Measurements from ENCODE around the gene PXMP2.
A peak's percentile ranks its signal among the peaks of the same experiment; 100 is the strongest.

PXMP2 gene

GRCh38 chr12:132700212-132700822, 12.9 kb downstream of the PXMP2 start:
- H3K4me3 ChIP-seq (ENCODE audit: low read depth, low read length): no peak overlapping the region
- no peaks in the 10 kb centered on the region for H3K4me1 ChIP-seq (ENCODE audit: control insufficient read depth, insufficient read depth, low read length)
- peaks cover 58% of the 10 kb centered on the region for H3K36me3 ChIP-seq (ENCODE audit: control insufficient read depth, insufficient read depth, low read length)
- H3K27ac ChIP-seq (ENCODE audit: low read depth, low read length): no peak overlapping the region
- H3K27me3 ChIP-seq (ENCODE audit: control insufficient read depth, insufficient read depth, low read length): no peaks in the 10 kb centered on the region
- H3K9ac ChIP-seq (ENCODE audit: low read depth, low read length): no peak overlapping the region
- no peaks in the 10 kb centered on the region for H3K9me3 ChIP-seq (ENCODE audit: control insufficient read depth, insufficient read depth, low read length)

- H3K9ac ChIP-seq (ENCODE audit: low read depth, low read length): no peak overlapping the region
- H3K36me3 ChIP-seq (ENCODE audit: control insufficient read depth, insufficient read depth, low read length): peaks cover 40% of the 10 kb centered on the region
- H3K27ac ChIP-seq (ENCODE audit: low read depth, low read length): no peak overlapping the region
- H3K4me1 ChIP-seq (ENCODE audit: control insufficient read depth, insufficient read depth, low read length): no peaks in the 10 kb centered on the region
- H3K9me3 ChIP-seq (ENCODE audit: control insufficient read depth, insufficient read depth, low read length): no peaks in the 10 kb centered on the region
- no peak overlapping the region for H3K4me3 ChIP-seq (ENCODE audit: low read depth, low read length)
- H3K27me3 ChIP-seq (ENCODE audit: control insufficient read depth, insufficient read depth, low read length): no peaks in the 10 kb centered on the region
Measured at GRCh38 chr12:132702640-132703039, 15.3 kb downstream of the PXMP2 start.

GRCh38 chr12:132703641-132704040, 16.3 kb downstream of the PXMP2 start:
- peaks cover 32% of the 10 kb centered on the region; the same call in 1 of the 2 replicates for H3K36me3 ChIP-seq (ENCODE audit: control insufficient read depth, insufficient read depth, low read length)
- 0 out of 2 replicates have a peak overlapping the region, but pooled peaks have one; percentile 14 for H3K9ac ChIP-seq (ENCODE audit: low read depth, low read length)
- H3K9me3 ChIP-seq (ENCODE audit: control insufficient read depth, insufficient read depth, low read length): no peaks in the 10 kb centered on the region
- H3K27me3 ChIP-seq (ENCODE audit: control insufficient read depth, insufficient read depth, low read length): no peaks in the 10 kb centered on the region
- no peak overlapping the region for H3K27ac ChIP-seq (ENCODE audit: low read depth, low read length)
- no peak overlapping the region for H3K4me3 ChIP-seq (ENCODE audit: low read depth, low read length)
- no peaks in the 10 kb centered on the region for H3K4me1 ChIP-seq (ENCODE audit: control insufficient read depth, insufficient read depth, low read length)

- Histone ChIP-seq H3K4me1 (ENCODE audit: control insufficient read depth, insufficient read depth, low read length) (no peaks in the 10 kb centered on the region), H3K9ac (ENCODE audit: low read depth, low read length) (no peak overlapping the region), H3K9me3 (ENCODE audit: control insufficient read depth, insufficient read depth, low read length) (no peaks in the 10 kb centered on the region), H3K4me3 (ENCODE audit: low read depth, low read length) (no peak overlapping the region), H3K27me3 (ENCODE audit: control insufficient read depth, insufficient read depth, low read length) (no peaks in the 10 kb centered on the region), H3K27ac (ENCODE audit: low read depth, low read length) (no peak overlapping the region), H3K36me3 (ENCODE audit: control insufficient read depth, insufficient read depth, low read length) (peaks cover 12% of the 10 kb centered on the region; the same call in 1 of the 2 replicates)
Measured at GRCh38 chr12:132707241-132707640, 19.9 kb downstream of the PXMP2 start.

GRCh38 chr12:132708150-132708549, 20.8 kb downstream of the PXMP2 start:
- Histone ChIP-seq H3K9ac (ENCODE audit: low read depth, low read length) (no peak overlapping the region), H3K9me3 (ENCODE audit: control insufficient read depth, insufficient read depth, low read length) (no peaks in the 10 kb centered on the region), H3K4me1 (ENCODE audit: control insufficient read depth, insufficient read depth, low read length) (no peaks in the 10 kb centered on the region), H3K4me3 (ENCODE audit: low read depth, low read length) (no peak overlapping the region), H3K27me3 (ENCODE audit: control insufficient read depth, insufficient read depth, low read length) (no peaks in the 10 kb centered on the region), H3K36me3 (ENCODE audit: control insufficient read depth, insufficient read depth, low read length) (peaks cover 12% of the 10 kb centered on the region; the same call in 1 of the 2 replicates), H3K27ac (ENCODE audit: low read depth, low read length) (no peak overlapping the region)

- H3K27me3 ChIP-seq (ENCODE audit: control insufficient read depth, insufficient read depth, low read length): no peaks in the 10 kb centered on the region
- peak overlapping the region; percentile 88 for H3K27ac ChIP-seq (ENCODE audit: low read depth, low read length)
- H3K9me3 ChIP-seq (ENCODE audit: control insufficient read depth, insufficient read depth, low read length): no peaks in the 10 kb centered on the region
- H3K9ac ChIP-seq (ENCODE audit: low read depth, low read length): peak overlapping the region; percentile 76
- peaks cover 13% of the 10 kb centered on the region for H3K36me3 ChIP-seq (ENCODE audit: control insufficient read depth, insufficient read depth, low read length)
- peak overlapping the region; percentile 91 for H3K4me3 ChIP-seq (ENCODE audit: low read depth, low read length)
- no peaks in the 10 kb centered on the region for H3K4me1 ChIP-seq (ENCODE audit: control insufficient read depth, insufficient read depth, low read length)
Measured at GRCh38 chr12:132710043-132710404, 22.6 kb downstream of the PXMP2 start.

- Histone ChIP-seq H3K27me3 (ENCODE audit: control insufficient read depth, insufficient read depth, low read length) (no peaks in the 10 kb centered on the region), H3K9ac (ENCODE audit: low read depth, low read length) (peak within 1 kb of the TSS; percentile 76), H3K27ac (ENCODE audit: low read depth, low read length) (peak within 1 kb of the TSS; percentile 88), H3K4me1 (ENCODE audit: control insufficient read depth, insufficient read depth, low read length) (no peaks in the 10 kb centered on the region), H3K4me3 (ENCODE audit: low read depth, low read length) (peak within 1 kb of the TSS; percentile 91), H3K9me3 (ENCODE audit: control insufficient read depth, insufficient read depth, low read length) (no peaks in the 10 kb centered on the region), H3K36me3 (ENCODE audit: control insufficient read depth, insufficient read depth, low read length) (peaks cover 15% of the 10 kb centered on the region)
Measured at GRCh38 chr12:132710405-132711079, 23.2 kb downstream of the PXMP2 start, which contains the start of gene PGAM5. PGAM5 (plus strand) TSS chr12:132710842; CDS start chr12:132710877, 35 bp downstream.

- peak overlapping the region; percentile 91 for H3K4me3 ChIP-seq (ENCODE audit: low read depth, low read length)
- H3K4me1 ChIP-seq (ENCODE audit: control insufficient read depth, insufficient read depth, low read length): no peaks in the 10 kb centered on the region
- H3K9ac ChIP-seq (ENCODE audit: low read depth, low read length): peak overlapping the region; percentile 76; the same call in 1 of the 2 replicates
- no peaks in the 10 kb centered on the region for H3K27me3 ChIP-seq (ENCODE audit: control insufficient read depth, insufficient read depth, low read length)
- peak overlapping the region; percentile 88 for H3K27ac ChIP-seq (ENCODE audit: low read depth, low read length)
- H3K9me3 ChIP-seq (ENCODE audit: control insufficient read depth, insufficient read depth, low read length): no peaks in the 10 kb centered on the region
- H3K36me3 ChIP-seq (ENCODE audit: control insufficient read depth, insufficient read depth, low read length): peaks cover 20% of the 10 kb centered on the region
Measured at GRCh38 chr12:132711080-132711843, 23.9 kb downstream of the PXMP2 start.

GRCh38 chr12:132713123-132713522, 25.7 kb downstream of the PXMP2 start:
- no peaks in the 10 kb centered on the region for H3K4me1 ChIP-seq (ENCODE audit: control insufficient read depth, insufficient read depth, low read length)
- no peak overlapping the region for H3K27ac ChIP-seq (ENCODE audit: low read depth, low read length)
- no peaks in the 10 kb centered on the region for H3K27me3 ChIP-seq (ENCODE audit: control insufficient read depth, insufficient read depth, low read length)
- peaks cover 38% of the 10 kb centered on the region for H3K36me3 ChIP-seq (ENCODE audit: control insufficient read depth, insufficient read depth, low read length)
- no peaks in the 10 kb centered on the region for H3K9me3 ChIP-seq (ENCODE audit: control insufficient read depth, insufficient read depth, low read length)
- no peak overlapping the region for H3K4me3 ChIP-seq (ENCODE audit: low read depth, low read length)
- H3K9ac ChIP-seq (ENCODE audit: low read depth, low read length): no peak overlapping the region

- H3K27ac ChIP-seq (ENCODE audit: low read depth, low read length): no peak overlapping the region
- peaks cover 60% of the 10 kb centered on the region for H3K36me3 ChIP-seq (ENCODE audit: control insufficient read depth, insufficient read depth, low read length)
- no peak overlapping the region for H3K9ac ChIP-seq (ENCODE audit: low read depth, low read length)
- no peaks in the 10 kb centered on the region for H3K9me3 ChIP-seq (ENCODE audit: control insufficient read depth, insufficient read depth, low read length)
- H3K4me1 ChIP-seq (ENCODE audit: control insufficient read depth, insufficient read depth, low read length): no peaks in the 10 kb centered on the region
- no peak overlapping the region for H3K4me3 ChIP-seq (ENCODE audit: low read depth, low read length)
- no peaks in the 10 kb centered on the region for H3K27me3 ChIP-seq (ENCODE audit: control insufficient read depth, insufficient read depth, low read length)
Measured at GRCh38 chr12:132715874-132716273, 28.5 kb downstream of the PXMP2 start.

- H3K27ac ChIP-seq (ENCODE audit: low read depth, low read length): no peak overlapping the region
- no peaks in the 10 kb centered on the region for H3K9me3 ChIP-seq (ENCODE audit: control insufficient read depth, insufficient read depth, low read length)
- no peaks in the 10 kb centered on the region for H3K27me3 ChIP-seq (ENCODE audit: control insufficient read depth, insufficient read depth, low read length)
- no peak overlapping the region for H3K9ac ChIP-seq (ENCODE audit: low read depth, low read length)
- no peaks in the 10 kb centered on the region for H3K4me1 ChIP-seq (ENCODE audit: control insufficient read depth, insufficient read depth, low read length)
- H3K4me3 ChIP-seq (ENCODE audit: low read depth, low read length): no peak overlapping the region
- H3K36me3 ChIP-seq (ENCODE audit: control insufficient read depth, insufficient read depth, low read length): peaks cover 65% of the 10 kb centered on the region
Measured at GRCh38 chr12:132716356-132716755, 29.0 kb downstream of the PXMP2 start.

All from HUES48 (cell line).